Endothelial cell of umbilical vein (primary cell): ENCODE measurements around the gene ARSD. TPM values are rescaled to one million over a fixed set of nuclear protein-coding genes. Genes with fewer than 3 reads are reported as not detected.

Experiments used
- BruUV-seq: library from RNA; stranded (reverse); fragments of 400-500 nt; replicated peaks from 2 replicates; lab custom pipeline; 2021; lab: Mats Ljungman, UMichigan
- CTCF ChIA-PET: fragments of 300-600, 350-600 bp; sonication (Branson Sonifier 250); formaldehyde crosslinking; loops from one replicate; lab custom pipeline; 2021; ENCODE audit warnings: antibody characterized with exemption, inconsistent platforms; lab: Charles Lee
- POLR2A ChIA-PET: fragments of 300-600, 350-600 bp; sonication (Branson Sonifier 250); formaldehyde crosslinking; loops from one replicate; lab custom pipeline; 2021; ENCODE audit warnings: antibody characterized with exemption, inconsistent platforms; lab: Charles Lee
- DNase-seq: peaks from one replicate; pipeline ENCODE4 v3.0.0-alpha.2; 2011; ENCODE audit warnings: low read depth, low spot score
- FAIRE-seq: peaks from 2 replicates; lab custom pipeline; 2011; peaks lifted over from hg19 to GRCh38; lab: Jason Lieb, UNC
- H2AFZ ChIP-seq: 2 replicates; pipeline ENCODE4 v1.6.0; 2012; ENCODE audit warnings: low read depth, low read length, control low read depth, inconsistent platforms
- H3K27ac ChIP-seq: 2 replicates; pipeline ENCODE4 v1.5.1; 2011; ENCODE audit warnings: low read depth, mild to moderate bottlenecking, control low read depth, low read length, moderate library complexity; ENCODE audit not compliant: insufficient read depth
- H3K27me3 ChIP-seq, 2 experiments: 2 replicates each; pipeline versions ENCODE4 v1.6.0 to v1.6.1; 2011; ENCODE audit warnings: low read length in 2 of 2, mixed read lengths in 1 of 2; ENCODE audit not compliant: control insufficient read depth in 2 of 2, insufficient read depth in 2 of 2
- H3K36me3 ChIP-seq, 2 experiments: 2 replicates in 1 of 2; 3 replicates in 1 of 2; pipeline ENCODE4 v1.5.1; 2011; ENCODE audit warnings: low read length in 2 of 2, mild to moderate bottlenecking in 1 of 2, moderate library complexity in 1 of 2; ENCODE audit not compliant: control insufficient read depth in 2 of 2, insufficient read depth in 2 of 2; ENCODE audit errors: extremely low read depth in 1 of 2
- H3K4me1 ChIP-seq: 3 replicates; pipeline ENCODE4 v1.5.1; 2011; ENCODE audit warnings: mild to moderate bottlenecking, low read length; ENCODE audit not compliant: control insufficient read depth, insufficient read depth; ENCODE audit errors: extremely low read depth
- H3K4me2 ChIP-seq: 2 replicates; pipeline ENCODE4 v1.6.1; 2011; ENCODE audit warnings: low read length, control low read depth, mixed read lengths; ENCODE audit not compliant: insufficient read depth
- H3K4me3 ChIP-seq, 3 experiments: fragments of 200-600 bp in 1 of 3; sonication (generic), shearing (Covaris generic) in 1 of 3; replicated peaks in 1 of 3; 2 replicates each; pipeline ENCODE4 v1.5.1; 2011 to 2016; ENCODE audit warnings: control low read depth in 3 of 3, low read length in 3 of 3, mild to moderate bottlenecking in 2 of 3, inconsistent platforms in 1 of 3, low read depth in 1 of 3, moderate library complexity in 1 of 3; ENCODE audit not compliant: insufficient read depth in 1 of 3
- H3K79me2 ChIP-seq: 2 replicates; pipeline ENCODE4 v1.6.0; 2012; ENCODE audit warnings: low read length, inconsistent platforms; ENCODE audit not compliant: control insufficient read depth, insufficient read depth
- H3K9ac ChIP-seq: replicated peaks from 2 replicates; pipeline ENCODE3; 2011; ENCODE audit warnings: low read length, control low read depth; ENCODE audit not compliant: insufficient read depth; ENCODE audit errors: extremely low read depth
- H3K9me1 ChIP-seq: replicated peaks from 3 replicates; pipeline ENCODE4 v1.6.0; 2011; ENCODE audit warnings: mild to moderate bottlenecking, low read length; ENCODE audit not compliant: control insufficient read depth, insufficient read depth; ENCODE audit errors: extremely low read depth
- H3K9me3 ChIP-seq: replicated peaks from 2 replicates; pipeline ENCODE4 v1.5.1; 2012; ENCODE audit warnings: low read length, inconsistent platforms; ENCODE audit not compliant: control insufficient read depth, insufficient read depth
- H4K20me1 ChIP-seq: replicated peaks from 2 replicates; pipeline ENCODE3; 2011; ENCODE audit warnings: mild to moderate bottlenecking, low read length; ENCODE audit not compliant: control insufficient read depth, insufficient read depth; ENCODE audit errors: extremely low read depth
- EZH2 ChIP-seq: IDR thresholded peaks from 2 replicates; pipeline ENCODE4 v1.6.1; 2012; ENCODE audit warnings: borderline replicate concordance, low read depth, mild to moderate bottlenecking, moderate library complexity, low read length, inconsistent platforms; ENCODE audit not compliant: severe bottlenecking
- FOS ChIP-seq: IDR thresholded peaks from 2 replicates; pipeline ENCODE4 v1.6.1; 2011; ENCODE audit warnings: mild to moderate bottlenecking, low read length, moderate library complexity, borderline replicate concordance; ENCODE audit not compliant: insufficient read depth
- GATA2 ChIP-seq: IDR thresholded peaks from 2 replicates; pipeline ENCODE4 v1.7.0; 2011; ENCODE audit warnings: low read depth, mild to moderate bottlenecking, moderate library complexity, mixed read lengths, low read length; ENCODE audit not compliant: insufficient read length, insufficient read depth
- JUN ChIP-seq: IDR thresholded peaks from 2 replicates; pipeline ENCODE4 v1.6.1; 2011; ENCODE audit warnings: borderline replicate concordance, low read depth; ENCODE audit not compliant: insufficient read length, insufficient read depth
- MYC ChIP-seq: IDR thresholded peaks from one replicate; pipeline ENCODE4 v1.6.1; 2011; ENCODE audit warnings: mild to moderate bottlenecking, low read depth, low read length
- POLR2A ChIP-seq: IDR thresholded peaks from 2 replicates; pipeline ENCODE4 v1.6.1; 2012; ENCODE audit warnings: low read depth, mild to moderate bottlenecking, control low read depth, low read length
- POLR2AphosphoS5 ChIP-seq: IDR thresholded peaks from 2 replicates; pipeline ENCODE4 v1.6.1; 2012; ENCODE audit warnings: low read depth, mild to moderate bottlenecking, control low read depth, low read length, moderate library complexity; ENCODE audit not compliant: insufficient read depth
- dilution Hi-C: fragments of 300-500 bp; cut with MboI; formaldehyde crosslinking; loops from one replicate; pipeline ENCODE4 v1.15.0; 2019; ENCODE audit warnings: low sequenced_read_pairs; ENCODE audit not compliant: extremely low pct_ligation_motif_present
- intact Hi-C: fragments of 100-400 bp; cut with micrococcal nuclease; formaldehyde crosslinking; loops from one replicate; pipeline ENCODE4 v1.10.0; 2022
- polyA plus RNA-seq, 4 experiments: library from polyadenylated mRNA; depleted of rRNA in 3 of 4; stranded (reverse) in 3 of 4; unstranded in 1 of 4; fragments of >200 nt; gene quantifications; 2 replicates each; pipeline versions ENCODE4 v1.2.1 to v1.2.3, GENCODE V29; 2011 to 2012; ENCODE audit warnings: missing spikeins in 1 of 4
- total RNA-seq: library from RNA; stranded (reverse); gene quantifications from 2 replicates; pipeline ENCODE4 v1.2.3, GENCODE V29; 2021
- TF ChIP-seq, protein P1 (sequence below), 2 donors: IDR thresholded peaks; 1 replicate in 1 of 2; 2 replicates in 1 of 2; pipeline ENCODE4 v1.5.1; 2011; ENCODE audit warnings: low read length in 2 of 2, mild to moderate bottlenecking in 2 of 2, moderate library complexity in 2 of 2, control low read depth in 1 of 2, inconsistent platforms in 1 of 2, low read depth in 1 of 2; ENCODE audit not compliant: insufficient read depth in 1 of 2; ENCODE audit errors: extremely low read depth in 1 of 2
- TF ChIP-seq, protein P2 (sequence below): IDR thresholded peaks from 2 replicates; pipeline ENCODE4 v1.6.1; 2011; ENCODE audit not compliant: insufficient read depth, insufficient read length

Gene ARSD
- total and polyA plus RNA-seq, 2 donors (not counting 3 experiments of a cell fraction or from before 2014, with no cell fraction given), result 15.5 to 18.6 TPM

- Histone ChIP-seq H3K36me3 (no peaks in the 10 kb centered on the region), H3K4me2 (no peak overlapping the region), H3K27me3 (no peaks in the 10 kb centered on the region), H3K4me1 (no peaks in the 10 kb centered on the region), H3K9ac (no peak overlapping the region), H3K79me2 (no peaks in the 10 kb centered on the region), H3K9me1 (no peaks in the 10 kb centered on the region), H3K4me3 (no peak overlapping the region), H4K20me1 (no peaks in the 10 kb centered on the region), H3K27ac (no peak overlapping the region), H2AFZ (no peak overlapping the region), H3K9me3 (no peaks in the 10 kb centered on the region)
- TF ChIP-seq MYC (no peak), GATA2 (no peak), EZH2 (no peak), FOS (no peak), POLR2A (no peak), POLR2AphosphoS5 (no peak), JUN (no peak)
- TF ChIP-seq, protein P1, sequence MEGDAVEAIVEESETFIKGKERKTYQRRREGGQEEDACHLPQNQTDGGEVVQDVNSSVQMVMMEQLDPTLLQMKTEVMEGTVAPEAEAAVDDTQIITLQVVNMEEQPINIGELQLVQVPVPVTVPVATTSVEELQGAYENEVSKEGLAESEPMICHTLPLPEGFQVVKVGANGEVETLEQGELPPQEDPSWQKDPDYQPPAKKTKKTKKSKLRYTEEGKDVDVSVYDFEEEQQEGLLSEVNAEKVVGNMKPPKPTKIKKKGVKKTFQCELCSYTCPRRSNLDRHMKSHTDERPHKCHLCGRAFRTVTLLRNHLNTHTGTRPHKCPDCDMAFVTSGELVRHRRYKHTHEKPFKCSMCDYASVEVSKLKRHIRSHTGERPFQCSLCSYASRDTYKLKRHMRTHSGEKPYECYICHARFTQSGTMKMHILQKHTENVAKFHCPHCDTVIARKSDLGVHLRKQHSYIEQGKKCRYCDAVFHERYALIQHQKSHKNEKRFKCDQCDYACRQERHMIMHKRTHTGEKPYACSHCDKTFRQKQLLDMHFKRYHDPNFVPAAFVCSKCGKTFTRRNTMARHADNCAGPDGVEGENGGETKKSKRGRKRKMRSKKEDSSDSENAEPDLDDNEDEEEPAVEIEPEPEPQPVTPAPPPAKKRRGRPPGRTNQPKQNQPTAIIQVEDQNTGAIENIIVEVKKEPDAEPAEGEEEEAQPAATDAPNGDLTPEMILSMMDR (IDR thresholded peaks at IDR 0.05; ENCODE audit: extremely low read depth in 1 of 2, insufficient read depth in 1 of 2, low read depth in 1 of 2, low read length in 2 of 2), result no peak
- TF ChIP-seq, protein P2, sequence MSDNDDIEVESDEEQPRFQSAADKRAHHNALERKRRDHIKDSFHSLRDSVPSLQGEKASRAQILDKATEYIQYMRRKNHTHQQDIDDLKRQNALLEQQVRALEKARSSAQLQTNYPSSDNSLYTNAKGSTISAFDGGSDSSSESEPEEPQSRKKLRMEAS, result no peak
- dilution Hi-C loops, result no loop called here
- no peak for DNase-seq
- ChIA-PET CTCF (interaction anchor here (1.1 kb wide), 1 partner anchor 764 kb away, joined by 4 read pairs; no protein-coding TSS in a partner anchor), POLR2A (interaction anchor here (0.6 kb wide), 1 partner anchor 839 kb away, joined by 6 read pairs; no protein-coding TSS in a partner anchor)
- intact Hi-C loops, result loop anchor here (5.0 kb wide), 1 partner anchor 163 kb away; no protein-coding TSS in a partner anchor
- FAIRE-seq, result no peak
- no TSS peak for BruUV-seq
These were observed 54.7 kb downstream of the ARSD start for GRCh38 chrX:2874222-2875135.
